HG03045 (cell line): ENCODE data around the gene RAB40C.

Experiments used
- ATAC-seq: cut with Tn5 transposase; IDR thresholded peaks from one replicate; pipeline ENCODE4 v1.9.1; 2021; ENCODE audit warnings: mild to moderate bottlenecking, moderate library complexity; ENCODE audit not compliant: unreplicated experiment

The RAB40C gene

DNA sequence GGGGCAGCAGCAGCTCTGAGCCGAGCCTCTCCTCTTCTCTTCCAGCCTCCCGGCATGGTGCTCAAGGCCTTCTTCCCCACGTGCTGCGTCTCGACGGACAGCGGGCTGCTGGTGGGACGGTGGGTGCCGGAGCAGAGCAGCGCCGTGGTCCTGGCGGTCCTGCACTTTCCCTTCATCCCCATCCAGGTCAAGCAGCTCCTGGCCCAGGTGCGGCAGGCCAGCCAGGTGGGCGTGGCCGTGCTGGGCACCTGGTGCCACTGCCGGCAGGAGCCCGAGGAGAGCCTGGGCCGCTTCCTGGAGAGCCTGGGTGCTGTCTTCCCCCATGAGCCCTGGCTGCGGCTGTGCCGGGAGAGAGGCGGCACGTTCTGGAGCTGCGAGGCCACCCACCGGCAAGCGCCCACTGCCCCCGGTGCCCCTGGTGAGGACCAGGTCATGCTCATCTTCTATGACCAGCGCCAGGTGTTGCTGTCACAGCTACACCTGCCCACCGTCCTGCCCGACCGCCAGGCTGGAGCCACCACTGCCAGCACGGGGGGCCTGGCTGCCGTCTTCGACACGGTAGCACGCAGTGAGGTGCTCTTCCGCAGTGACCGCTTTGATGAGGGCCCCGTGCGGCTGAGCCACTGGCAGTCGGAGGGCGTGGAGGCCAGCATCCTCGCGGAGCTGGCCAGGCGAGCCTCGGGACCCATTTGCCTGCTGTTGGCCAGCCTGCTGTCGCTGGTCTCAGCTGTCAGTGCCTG is 15.7 kb upstream of the RAB40C start:
- no peak for ATAC-seq

DNA sequence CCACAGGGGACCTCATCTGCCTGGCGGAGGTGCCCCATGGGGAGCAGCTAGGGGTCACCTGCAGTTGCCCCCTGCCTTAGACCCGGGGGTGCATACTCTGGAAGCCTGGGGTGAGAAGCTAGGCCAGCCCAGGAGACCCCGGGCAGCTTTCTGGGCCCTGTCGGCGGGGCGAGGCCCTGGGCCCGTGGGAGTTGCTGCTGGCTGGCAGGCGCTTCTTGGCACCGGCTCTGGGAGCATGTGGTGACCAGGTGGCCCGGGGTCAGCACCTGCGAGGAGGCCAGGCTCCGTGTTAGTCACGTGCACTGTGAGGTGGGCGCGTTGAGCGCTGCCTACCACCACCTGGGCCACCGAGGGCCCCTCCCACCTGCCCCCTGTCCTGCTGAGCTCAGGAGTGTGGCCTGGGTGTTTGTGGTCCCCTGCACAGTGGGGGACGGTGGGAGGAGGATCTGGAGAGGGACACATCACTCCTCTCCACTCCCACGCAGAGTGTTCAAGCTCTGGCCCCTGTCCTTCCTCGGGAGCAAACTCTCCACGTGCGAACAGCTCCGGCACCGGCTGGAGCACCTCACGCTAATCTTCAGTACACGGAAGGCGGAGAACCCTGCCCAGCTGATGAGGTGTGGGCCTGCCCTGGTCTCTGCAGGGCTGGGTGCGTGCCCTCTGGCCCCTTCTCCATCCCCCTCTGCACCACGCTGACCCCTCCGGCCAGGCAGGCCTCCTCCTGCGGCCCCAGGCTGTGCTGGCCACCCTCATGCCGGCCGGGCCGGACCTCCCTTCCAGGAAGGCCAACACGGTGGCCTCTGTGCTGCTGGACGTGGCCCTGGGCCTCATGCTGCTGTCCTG is 14.3 kb upstream of the RAB40C start:
- no peak for ATAC-seq

DNA sequence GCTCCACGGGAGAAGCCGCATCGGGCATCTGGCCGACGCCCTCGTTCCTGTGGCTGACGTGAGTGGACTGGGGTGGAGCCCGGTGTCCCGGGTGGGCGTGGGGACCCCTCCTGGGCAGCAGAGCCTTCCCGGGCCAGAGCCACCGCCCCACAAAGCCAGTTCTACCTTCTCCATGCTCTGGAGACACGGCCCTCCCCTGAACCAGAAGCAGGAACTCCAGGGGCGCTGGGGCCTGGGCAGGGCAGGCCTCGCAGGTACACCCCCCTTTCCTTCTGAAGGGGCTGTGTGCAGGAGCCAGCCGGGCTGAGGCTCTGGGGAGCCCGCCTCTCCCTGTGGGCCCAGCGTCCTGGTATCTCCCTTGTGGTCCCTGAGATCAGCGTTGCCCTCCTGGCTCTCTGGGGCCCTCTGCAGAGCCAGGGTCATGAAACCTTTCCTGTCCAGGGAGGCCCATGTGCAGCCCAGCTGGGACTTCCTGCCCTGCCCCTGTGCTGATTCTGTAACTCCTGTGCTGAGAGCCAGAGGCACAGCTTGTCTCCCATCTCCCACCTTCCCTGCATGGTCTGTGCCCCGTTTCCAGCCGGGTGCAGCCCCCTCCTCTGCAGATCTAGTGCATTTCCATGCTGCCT is 13.6 kb upstream of the RAB40C start:
- ATAC-seq, result no peak

DNA sequence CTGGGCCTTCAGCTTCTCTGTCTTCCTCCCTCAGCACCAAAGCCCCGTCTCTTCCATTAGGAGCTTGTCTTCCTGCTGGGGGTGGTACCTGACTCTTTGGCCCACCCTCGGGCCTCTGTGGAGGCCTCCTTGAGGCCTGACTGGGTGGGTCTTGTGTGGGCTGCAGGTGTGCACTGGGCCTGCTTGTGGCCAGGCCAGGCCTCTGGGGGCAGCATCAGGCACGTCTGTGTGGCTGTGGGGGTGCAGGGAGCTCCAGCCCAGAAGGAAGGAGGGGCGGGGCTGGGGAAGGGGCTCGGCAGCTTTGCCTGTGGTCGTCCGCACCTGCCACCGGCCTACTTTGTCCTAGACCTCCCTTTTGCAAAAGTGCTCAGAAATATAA is 13.1 kb upstream of the RAB40C start:
- no peak for ATAC-seq

DNA sequence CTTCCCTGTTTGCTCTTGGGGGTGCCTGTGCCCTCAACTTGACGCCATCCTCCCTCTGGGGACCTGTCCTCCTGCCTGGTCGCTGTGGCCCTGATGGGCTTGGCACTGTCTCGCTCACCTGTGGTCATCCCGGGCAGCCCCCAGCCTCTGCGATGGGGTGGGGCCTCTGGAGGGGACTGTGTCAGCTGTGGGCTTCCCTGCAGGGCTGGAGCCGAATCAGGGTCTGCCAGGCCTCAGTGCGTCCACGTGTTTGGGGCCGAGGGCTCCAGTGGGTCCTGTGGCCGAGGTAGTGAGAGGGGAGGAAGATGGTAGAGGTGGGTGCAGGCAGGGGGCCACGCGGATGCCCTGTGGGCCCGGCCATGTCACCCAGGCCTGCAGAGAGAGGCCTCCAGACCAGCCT is 12.1 kb upstream of the RAB40C start:
- no peak for ATAC-seq

DNA sequence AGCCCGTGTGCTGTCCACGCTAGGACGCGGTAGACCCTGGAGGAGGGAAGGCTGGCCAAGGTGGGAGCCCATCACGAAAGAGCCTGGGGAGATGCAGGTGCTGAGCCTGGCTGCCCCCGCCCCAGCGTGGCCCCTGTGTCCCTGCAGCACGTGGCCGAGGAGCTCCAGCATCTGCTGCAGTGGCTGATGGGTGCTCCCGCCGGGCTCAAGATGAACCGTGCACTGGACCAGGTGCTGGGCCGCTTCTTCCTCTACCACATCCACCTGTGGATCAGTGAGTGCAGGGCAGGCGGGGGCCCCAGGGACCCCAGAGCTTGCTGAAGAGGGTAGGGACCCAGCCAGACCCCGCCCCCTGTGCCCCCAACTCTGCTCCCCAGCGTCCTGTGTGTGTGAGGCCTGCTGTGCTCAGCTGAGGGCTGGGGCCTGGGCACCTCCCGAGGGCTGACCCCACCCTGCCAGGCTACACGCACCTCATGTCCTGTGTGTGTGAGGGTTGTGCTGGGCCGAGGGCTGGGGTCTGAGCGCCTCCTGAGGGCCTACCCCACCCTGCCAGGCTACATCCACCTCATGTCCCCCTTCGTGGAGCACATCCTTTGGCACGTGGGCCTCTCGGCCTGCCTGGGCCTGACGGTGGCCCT is 11.5 kb upstream of the RAB40C start:
- ATAC-seq, result no peak

DNA sequence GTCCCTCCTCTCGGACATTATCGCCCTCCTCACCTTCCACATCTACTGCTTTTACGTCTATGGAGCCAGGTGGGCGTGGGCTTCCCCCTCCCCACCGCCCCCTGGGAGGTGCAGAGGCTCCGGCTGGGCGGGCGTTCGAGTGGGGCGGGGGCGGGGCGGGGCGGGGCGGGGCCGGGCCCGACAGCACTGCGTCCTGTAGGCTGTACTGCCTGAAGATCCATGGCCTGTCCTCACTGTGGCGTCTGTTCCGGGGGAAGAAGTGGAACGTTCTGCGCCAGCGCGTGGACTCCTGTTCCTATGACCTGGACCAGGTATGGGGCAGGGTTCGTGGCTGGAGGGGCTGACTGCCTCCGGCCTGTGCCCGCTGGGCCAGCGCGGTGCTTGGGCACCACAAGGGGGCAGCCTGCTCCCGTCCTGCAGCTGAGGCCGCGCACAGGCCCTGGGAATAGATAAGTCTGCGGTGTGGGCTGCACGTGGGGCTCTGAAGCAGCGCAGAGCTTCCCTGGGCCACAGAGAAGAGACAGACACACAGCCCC is 10.9 kb upstream of the RAB40C start:
- no peak for ATAC-seq

DNA sequence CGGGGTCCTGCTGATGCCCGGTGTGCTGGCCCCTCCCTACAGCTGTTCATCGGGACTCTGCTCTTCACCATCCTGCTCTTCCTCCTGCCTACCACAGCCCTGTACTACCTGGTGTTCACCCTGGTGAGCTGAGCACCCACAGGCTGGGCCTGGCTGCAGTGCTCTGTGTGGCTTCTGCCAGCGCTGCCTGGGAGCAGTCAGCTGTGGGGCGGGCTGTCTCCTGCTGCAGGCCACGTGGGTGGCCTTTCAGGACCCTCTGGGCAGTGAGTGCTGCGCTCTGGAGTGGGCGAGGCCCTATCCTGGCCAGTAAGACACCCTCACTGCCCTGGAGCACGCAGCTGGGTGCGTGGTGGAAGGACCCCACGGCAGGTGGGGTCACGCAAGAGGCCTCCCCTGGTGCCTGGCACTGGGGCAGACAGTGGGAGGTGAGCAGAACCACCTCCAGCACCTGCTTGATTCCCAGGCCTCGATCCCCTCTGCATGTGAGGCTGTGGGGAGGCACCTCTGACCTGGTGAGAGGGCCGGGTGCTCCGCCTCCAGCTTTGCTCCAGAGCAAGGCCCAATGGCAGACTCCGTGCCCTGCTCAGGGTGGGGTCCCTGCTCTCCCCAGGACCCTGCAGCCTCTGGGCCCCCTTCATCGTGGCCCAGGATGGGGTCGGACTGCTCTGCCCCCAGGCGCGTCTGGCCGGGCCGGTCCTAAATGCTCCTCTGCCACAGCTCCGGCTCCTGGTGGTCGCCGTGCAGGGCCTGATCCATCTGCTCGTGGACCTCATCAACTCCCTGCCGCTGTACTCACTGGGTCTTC is 9.5 kb upstream of the RAB40C start:
- no peak for ATAC-seq

DNA sequence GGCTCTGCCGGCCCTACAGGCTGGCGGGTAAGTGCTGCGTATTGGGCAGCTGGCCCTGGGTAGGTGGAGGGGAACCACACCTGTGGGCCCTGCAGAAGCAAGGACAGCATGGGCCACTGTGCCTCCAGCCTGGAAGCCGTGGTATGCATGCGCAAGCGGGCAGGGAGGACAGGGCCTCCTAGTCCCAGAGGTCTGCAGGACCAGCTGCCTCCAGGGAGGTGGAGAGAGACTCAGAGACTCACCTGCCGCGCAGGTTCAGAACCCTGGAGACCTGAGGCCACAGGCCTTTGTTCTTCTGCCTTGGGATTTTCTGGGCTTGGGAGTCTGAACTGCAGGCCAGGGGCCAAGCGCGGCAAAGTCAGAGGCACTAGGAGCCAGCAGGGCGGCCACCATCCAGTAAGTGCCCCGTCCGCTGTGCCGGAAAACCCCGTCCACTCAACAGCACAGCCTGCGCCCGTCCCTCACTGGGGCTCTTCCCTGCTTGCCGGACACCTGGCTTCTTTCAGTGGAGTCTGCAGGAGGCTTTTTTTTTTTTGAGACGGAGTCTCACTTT is 8.8 kb upstream of the RAB40C start:
- no peak for ATAC-seq

DNA sequence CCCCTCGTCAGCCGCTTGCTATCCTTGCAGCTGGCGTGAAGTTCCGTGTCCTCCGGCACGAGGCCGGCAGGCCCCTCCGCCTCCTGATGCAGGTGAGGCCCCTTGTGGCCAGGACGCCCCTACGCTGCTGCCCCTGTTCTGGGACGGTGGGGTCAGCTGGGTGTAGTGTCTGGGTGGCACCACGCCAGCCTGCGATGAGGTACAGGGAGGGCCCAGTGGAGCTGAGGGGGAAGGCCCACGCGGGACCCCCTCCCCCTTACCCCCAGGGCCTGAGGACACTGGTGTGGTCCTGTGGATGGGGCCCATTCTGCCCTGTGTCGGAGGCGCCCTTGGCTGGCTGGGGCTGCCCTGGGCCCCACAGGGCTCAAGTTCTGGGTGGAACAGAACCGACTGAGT is 7.7 kb upstream of the RAB40C start:
- ATAC-seq, result no peak

DNA sequence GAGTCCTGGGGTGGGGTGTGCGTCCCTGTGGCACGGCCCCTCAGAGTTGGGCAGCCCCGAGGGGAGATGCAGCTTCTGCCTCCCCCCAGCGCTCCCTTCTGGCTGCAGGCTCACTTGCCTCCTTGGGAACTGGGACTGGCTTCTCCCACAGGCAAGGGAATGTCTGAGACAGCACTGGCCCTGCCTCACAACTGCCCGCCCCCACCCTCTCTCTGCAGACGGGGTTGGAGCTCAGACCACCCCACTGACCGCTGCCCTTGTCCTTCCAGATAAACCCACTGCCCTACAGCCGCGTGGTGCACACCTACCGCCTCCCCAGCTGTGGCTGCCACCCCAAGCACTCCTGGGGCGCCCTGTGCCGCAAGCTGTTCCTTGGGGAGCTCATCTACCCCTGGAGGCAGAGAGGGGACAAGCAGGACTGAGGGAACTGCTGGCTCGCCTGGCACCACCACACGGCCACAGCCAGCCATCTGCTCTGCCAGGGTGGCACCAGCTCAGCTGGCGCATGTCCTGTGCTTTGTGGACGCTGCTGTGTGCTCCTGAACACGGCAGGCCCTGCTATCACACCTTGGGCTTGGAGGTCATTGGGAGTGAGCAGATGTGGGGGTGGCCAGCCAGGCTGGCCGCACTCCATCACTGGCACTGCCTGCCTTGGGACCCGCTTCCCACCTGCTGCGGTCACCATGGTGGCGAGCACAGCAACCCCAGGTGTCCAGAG is 7.1 kb upstream of the RAB40C start:
- no peak for ATAC-seq

DNA sequence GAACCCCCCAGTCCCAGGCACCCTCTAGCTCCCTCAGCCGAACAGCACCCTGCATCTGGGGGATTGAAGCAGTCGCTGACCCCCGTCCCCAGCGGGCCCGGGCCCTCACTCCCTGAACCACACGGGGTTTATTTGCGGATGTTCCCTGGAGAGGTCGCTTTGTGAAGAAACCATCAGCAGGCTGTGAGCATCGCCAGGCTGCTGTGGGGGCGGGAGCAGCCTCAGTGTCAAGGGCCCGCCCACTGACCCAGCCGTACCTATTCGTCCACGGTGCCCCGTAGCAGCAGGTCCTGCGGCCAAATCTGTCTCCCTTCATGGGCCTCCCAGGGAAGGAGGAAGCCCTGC is 6.4 kb upstream of the RAB40C start:
- no peak for ATAC-seq

DNA sequence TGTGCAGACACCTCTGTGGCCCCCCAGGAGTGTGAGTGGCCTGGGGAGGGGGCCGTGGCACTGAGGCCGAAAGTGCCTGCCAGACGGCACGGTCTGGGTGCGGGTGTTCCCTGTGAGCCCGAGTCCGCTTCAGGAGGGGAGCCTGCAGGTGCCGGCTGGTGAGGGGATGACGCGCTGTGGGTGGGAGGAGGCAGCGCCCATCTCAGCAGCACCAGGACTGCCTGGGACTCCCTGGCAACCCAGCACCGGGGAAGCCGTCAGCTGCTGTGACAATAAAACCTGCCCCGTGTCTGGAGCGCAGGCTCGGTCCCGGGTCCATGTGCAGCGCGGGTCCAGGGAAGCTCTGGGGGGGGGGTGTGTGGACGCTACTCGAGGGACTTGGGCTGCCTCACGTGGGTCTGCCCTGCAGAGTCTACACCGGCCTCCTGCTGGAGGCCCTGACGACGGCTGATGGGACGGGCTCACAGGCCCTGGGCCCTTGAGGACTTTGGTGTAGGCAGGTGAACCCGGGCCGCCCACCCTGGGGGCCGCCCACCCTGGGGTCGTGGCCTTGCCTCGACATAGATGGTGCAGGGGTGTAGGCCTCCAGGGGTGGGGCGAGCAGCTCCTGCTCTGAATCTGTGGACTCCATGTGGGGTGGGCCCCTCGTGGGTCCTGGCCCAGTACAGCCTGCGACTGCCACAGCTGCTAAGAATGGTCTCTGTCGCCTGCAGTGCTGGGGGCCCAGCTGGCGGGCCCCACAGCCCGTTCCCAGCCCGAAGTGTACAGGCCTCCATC is 5.9 kb upstream of the RAB40C start:
- ATAC-seq, result no peak

DNA sequence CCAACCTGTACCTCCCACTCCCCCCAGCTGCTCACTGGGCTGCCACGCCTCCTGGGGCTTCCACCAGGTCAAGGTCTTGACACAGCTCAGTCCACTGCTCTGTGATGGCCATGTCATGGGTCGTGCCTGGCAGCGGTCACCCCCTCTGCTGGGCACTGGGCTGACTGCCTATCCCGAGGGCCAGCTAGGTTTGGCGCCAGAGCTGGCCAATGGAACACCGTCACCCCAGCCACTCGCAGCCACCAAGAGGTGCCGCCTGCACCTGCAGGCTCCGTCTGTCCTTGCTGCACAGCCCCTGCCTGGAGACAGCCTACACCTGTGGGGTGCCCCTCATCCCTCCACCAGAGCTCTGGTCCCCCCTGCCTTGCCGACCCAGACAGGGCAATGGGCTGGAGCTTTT is 4.5 kb upstream of the RAB40C start:
- ATAC-seq, result no peak

DNA sequence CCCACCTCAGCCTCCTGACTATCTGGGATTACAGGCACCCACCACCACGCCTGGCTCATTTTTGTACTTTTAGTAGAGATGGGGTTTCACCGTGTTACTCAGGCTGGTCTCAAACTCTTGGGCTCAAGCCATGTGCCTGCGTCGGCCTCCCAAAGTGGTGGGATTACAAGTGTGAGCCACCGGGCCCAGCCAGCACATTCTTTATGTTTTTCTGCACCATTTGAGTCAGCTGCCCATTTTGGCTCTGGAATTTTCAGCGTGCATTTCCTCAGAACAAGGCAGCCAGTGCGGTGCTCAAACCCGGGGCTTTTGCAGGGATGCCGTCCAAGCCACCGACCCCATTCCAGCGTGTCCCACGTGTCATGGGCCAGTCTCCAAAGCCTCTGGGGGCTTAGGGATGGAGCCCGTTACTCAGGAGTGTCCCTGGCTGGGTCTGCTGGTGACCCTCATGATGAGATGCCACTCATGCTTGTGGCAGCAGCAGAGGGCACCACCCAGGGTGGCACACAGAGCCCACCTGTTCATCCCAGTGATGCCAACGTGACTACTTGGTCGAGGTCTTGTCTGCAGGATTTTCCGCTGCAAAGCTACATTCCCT is 3.7 kb upstream of the RAB40C start:
- no peak for ATAC-seq

DNA sequence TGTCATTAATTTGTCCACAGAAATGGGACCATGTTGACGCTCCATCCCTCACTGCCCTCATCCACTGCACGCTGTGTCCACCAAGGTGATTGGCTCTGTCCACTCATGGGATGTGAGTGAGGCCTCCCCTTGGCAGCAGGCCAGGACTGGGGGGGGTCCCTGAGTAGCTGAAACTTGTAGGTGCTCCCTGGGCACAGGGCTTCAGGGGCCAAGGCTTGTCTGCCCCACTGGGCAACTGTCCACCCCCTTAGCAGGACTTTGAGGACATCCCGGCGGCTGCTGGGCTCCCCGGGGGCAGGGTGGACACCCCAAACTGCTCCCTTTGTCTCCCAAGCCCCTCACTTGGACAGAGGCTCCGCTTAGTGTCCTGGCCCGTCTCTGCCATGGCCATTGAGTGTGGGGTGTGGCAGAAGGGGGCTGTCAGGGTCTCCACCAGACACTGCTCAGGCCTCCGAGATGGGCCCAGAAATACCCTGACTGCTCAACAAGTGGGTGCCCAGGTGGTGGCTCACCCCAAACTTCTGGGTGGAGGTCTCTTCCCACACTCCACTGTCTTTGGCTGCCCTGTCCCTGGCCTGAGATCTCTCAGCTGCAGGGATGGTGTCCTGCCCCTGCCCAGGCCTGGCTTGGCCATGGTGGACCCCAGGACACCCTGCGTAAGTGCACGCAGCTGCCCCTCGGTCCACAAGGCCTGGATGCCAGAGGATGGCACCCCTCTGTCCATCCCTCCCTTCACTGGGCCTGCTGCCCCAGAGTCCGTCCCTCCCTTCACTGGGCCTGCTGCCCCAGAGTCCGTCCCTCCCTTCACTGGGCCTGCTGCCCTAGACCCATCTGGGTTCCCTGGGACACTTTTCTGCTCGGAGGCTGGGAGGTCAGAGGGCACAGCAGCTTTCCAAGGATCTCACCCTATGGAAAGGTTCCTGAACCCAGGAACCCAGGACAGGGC is 2.9 kb upstream of the RAB40C start:
- no peak for ATAC-seq

DNA sequence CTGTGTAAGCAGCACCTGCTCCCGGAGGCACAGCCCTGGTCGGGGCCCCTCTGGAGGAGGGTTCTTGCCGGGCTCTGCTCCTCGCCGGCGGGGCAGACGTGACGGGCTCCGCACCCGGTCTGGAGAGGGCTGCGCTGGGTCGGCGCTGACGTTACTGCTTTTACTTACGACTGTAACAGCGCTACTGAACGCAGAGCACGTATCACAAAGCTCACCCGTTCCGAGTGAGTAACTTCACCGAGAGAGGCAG is 1.3 kb upstream of the RAB40C start:
- ATAC-seq, result peak; percentile 12
